IMR-90 (cell line): ENCODE data around the gene ZNF622. TPM values are rescaled to one million over a fixed set of nuclear protein-coding genes. Genes with fewer than 3 reads are reported as not detected.

Source experiments
- ATAC-seq: fragments of 200-7000 bp; cut with Tn5 transposase; 2 replicates; pipeline ENCODE4 v1.9.1; 2020; ENCODE audit warnings: low read depth, mild to moderate bottlenecking, moderate library complexity
- BruUV-seq: library from RNA; stranded (reverse); fragments of 400-500 nt; replicated peaks from 2 replicates; lab custom pipeline; 2021; lab: Mats Ljungman, UMichigan
- CTCF ChIA-PET: fragments of 300-600 bp; formaldehyde crosslinking; extraction: SDS; loops from one replicate; lab custom pipeline; 2021; ENCODE audit warnings: antibody characterized with exemption; lab: Yijun Ruan, JAX
- POLR2A ChIA-PET: fragments of 300-600 bp; sonication (Branson Sonifier 250); formaldehyde crosslinking; loops from one replicate; lab custom pipeline; 2022; ENCODE audit warnings: antibody characterized with exemption; ENCODE audit not compliant: unreplicated experiment; lab: Charles Lee
- DNase-seq: peaks from one replicate; pipeline ENCODE4 v3.0.0; 2013
- H2AFZ ChIP-seq: replicated peaks from 2 replicates; pipeline ENCODE3; 2013; ENCODE audit warnings: low read length, mild to moderate bottlenecking; ENCODE audit not compliant: poor library complexity
- H2AK5ac ChIP-seq: 2 replicates; pipeline ENCODE4 v1.6.1; 2013; ENCODE audit warnings: low read depth, low read length, inconsistent platforms
- H2AK9ac ChIP-seq: replicated peaks from 2 replicates; pipeline ENCODE3; 2013; ENCODE audit warnings: mild to moderate bottlenecking, low read depth, low read length, moderate library complexity; ENCODE audit not compliant: poor library complexity
- H2BK120ac ChIP-seq: 2 replicates; pipeline ENCODE4 v1.6.1; 2013; ENCODE audit warnings: low read depth, low read length, inconsistent platforms
- H2BK15ac ChIP-seq: 3 replicates; pipeline ENCODE4 v1.6.1; 2013; ENCODE audit warnings: low read depth, low read length, inconsistent platforms
- H2BK20ac ChIP-seq: 2 replicates; pipeline ENCODE4 v1.6.1; 2013; ENCODE audit warnings: low read depth, mild to moderate bottlenecking, inconsistent platforms, low read length, moderate library complexity
- H2BK5ac ChIP-seq: 2 replicates; pipeline ENCODE4 v1.6.1; 2013; ENCODE audit warnings: mild to moderate bottlenecking, low read depth, low read length, inconsistent platforms; ENCODE audit not compliant: poor library complexity, severe bottlenecking
- H3K14ac ChIP-seq: replicated peaks from 2 replicates; pipeline ENCODE4 v1.6.1; 2013; ENCODE audit warnings: low read depth, low read length, inconsistent platforms
- H3K18ac ChIP-seq: 2 replicates; pipeline ENCODE4 v1.6.1; 2013; ENCODE audit warnings: low read depth, low read length, control low read depth
- H3K23ac ChIP-seq: 2 replicates; pipeline ENCODE4 v1.6.1; 2013; ENCODE audit warnings: low read depth, low read length, inconsistent platforms
- H3K27ac ChIP-seq: 2 replicates; pipeline ENCODE4 v1.5.1; 2013; ENCODE audit warnings: mild to moderate bottlenecking, control low read depth, low read length; ENCODE audit not compliant: insufficient read depth
- H3K27me3 ChIP-seq: 2 replicates; pipeline ENCODE4 v1.6.1; 2013; ENCODE audit warnings: low read length; ENCODE audit not compliant: control insufficient read depth, insufficient read depth
- H3K36me3 ChIP-seq: 2 replicates; pipeline ENCODE4 v1.6.1; 2013; ENCODE audit warnings: low read length, mixed read lengths; ENCODE audit not compliant: control insufficient read depth, insufficient read depth
- H3K4ac ChIP-seq: 2 replicates; pipeline ENCODE4 v1.6.1; 2013; ENCODE audit warnings: low read depth, low read length, inconsistent platforms
- H3K4me1 ChIP-seq: 2 replicates; pipeline ENCODE4 v1.6.1; 2013; ENCODE audit warnings: low read length, mixed read lengths; ENCODE audit not compliant: control insufficient read depth, insufficient read depth
- H3K4me2 ChIP-seq: 2 replicates; pipeline ENCODE4 v1.6.1; 2013; ENCODE audit warnings: low read depth, mild to moderate bottlenecking, control low read depth, low read length, moderate library complexity
- H3K4me3 ChIP-seq: 2 replicates; pipeline ENCODE4 v1.5.1; 2013; ENCODE audit warnings: low read depth, mild to moderate bottlenecking, control low read depth, low read length, moderate library complexity; ENCODE audit not compliant: insufficient read depth
- H3K56ac ChIP-seq: 2 replicates; pipeline ENCODE4 v1.6.1; 2013; ENCODE audit warnings: low read length, inconsistent platforms; ENCODE audit not compliant: insufficient read depth; ENCODE audit errors: extremely low read depth
- H3K79me1 ChIP-seq, 2 experiments: 2 replicates each; pipeline ENCODE4 v1.6.1; 2013; ENCODE audit warnings: low read length in 2 of 2, inconsistent platforms in 1 of 2, low read depth in 1 of 2
- H3K9ac ChIP-seq: 2 replicates; pipeline ENCODE4 v1.6.1; 2013; ENCODE audit warnings: low read depth, low read length, control low read depth
- H3K9me1 ChIP-seq: 2 replicates; pipeline ENCODE4 v1.6.1; 2013; ENCODE audit warnings: low read length, inconsistent platforms; ENCODE audit not compliant: insufficient read depth
- H3K9me3 ChIP-seq: 2 replicates; pipeline ENCODE4 v1.6.1; 2013; ENCODE audit warnings: low read length; ENCODE audit not compliant: control insufficient read depth, insufficient read depth
- H4K20me1 ChIP-seq: 2 replicates; pipeline ENCODE4 v1.6.1; 2013; ENCODE audit warnings: low read length, inconsistent platforms; ENCODE audit not compliant: insufficient read depth
- H4K5ac ChIP-seq: 2 replicates; pipeline ENCODE4 v1.6.1; 2013; ENCODE audit warnings: mild to moderate bottlenecking, low read depth, low read length, control low read depth
- H4K8ac ChIP-seq, 2 experiments: 2 replicates each; pipeline ENCODE4 v1.6.1; 2013; ENCODE audit warnings: low read depth in 2 of 2, low read length in 2 of 2, control low read depth in 1 of 2, inconsistent platforms in 1 of 2
- H4K91ac ChIP-seq: 2 replicates; pipeline ENCODE4 v1.6.1; 2013; ENCODE audit warnings: low read depth, low read length, inconsistent platforms; ENCODE audit not compliant: insufficient read depth
- BHLHE40 ChIP-seq: fragments of 150-350 bp; IDR thresholded peaks from 2 replicates; pipeline ENCODE4 v1.6.1; 2016; ENCODE audit warnings: mild to moderate bottlenecking, low read depth, low read length
- CHD1 ChIP-seq: IDR thresholded peaks from 2 replicates; pipeline ENCODE4 v1.6.1; 2012; ENCODE audit warnings: low read depth, low read length, improper control_type of control experiment
- FOS ChIP-seq: fragments of 150-350 bp; IDR thresholded peaks from 2 replicates; pipeline ENCODE4 v1.6.1; 2016; ENCODE audit warnings: low read depth, low read length
- MAFK ChIP-seq: IDR thresholded peaks from 2 replicates; pipeline ENCODE4 v1.6.1; 2012; ENCODE audit warnings: low read depth, low read length, improper control_type of control experiment
- POLR2A ChIP-seq: IDR thresholded peaks from 2 replicates; pipeline ENCODE4 v1.6.1; 2012; ENCODE audit warnings: mild to moderate bottlenecking, low read depth, low read length
- RCOR1 ChIP-seq: IDR thresholded peaks from 2 replicates; pipeline ENCODE4 v1.6.1; 2012; ENCODE audit warnings: mild to moderate bottlenecking, low read length, improper control_type of control experiment; ENCODE audit not compliant: insufficient replicate concordance
- RFX5 ChIP-seq: IDR thresholded peaks from 2 replicates; pipeline ENCODE4 v1.8.0; 2012; ENCODE audit warnings: low read depth, mild to moderate bottlenecking, low read length, moderate library complexity
- SMC3 ChIP-seq: fragments of 150-350 bp; IDR thresholded peaks from 2 replicates; pipeline ENCODE4 v1.6.1; 2016; ENCODE audit warnings: low read depth, mild to moderate bottlenecking, antibody characterized with exemption, low read length, moderate library complexity
- WGBS, 2 experiments: methylation state at CpG; one replicate each; pipeline versions ENCODE4 v1.1.5 to v1.1.7; 2013; ENCODE audit warnings: missing lambda C conversion rate in 2 of 2; ENCODE audit not compliant: insufficient read length in 1 of 2; ENCODE audit errors: extremely low coverage in 2 of 2; 5-methylcytosine and 5-hydroxymethylcytosine counted together
- dilution Hi-C: fragments of 300-500 bp; cut with HindIII; formaldehyde crosslinking; loops from one replicate; pipeline ENCODE4 v1.14.3; 2018; ENCODE audit warnings: low sequenced_read_pairs; ENCODE audit not compliant: unreplicated experiment
- in situ Hi-C: fragments of 300-500 bp; cut with MboI; formaldehyde crosslinking; loops from 3 replicates; pipeline ENCODE4 v1.14.3; 2019; ENCODE audit warnings: low sequenced_read_pairs, inconsistent platforms, mixed read lengths
- intact Hi-C: fragments of 100-400 bp; cut with micrococcal nuclease; formaldehyde crosslinking; loops from 2 replicates; pipeline ENCODE4 v1.10.0; 2022
- polyA plus RNA-seq, 3 experiments: library from polyadenylated mRNA; depleted of rRNA; stranded (reverse); fragments of >200 nt; gene quantifications; 2 replicates each; pipeline ENCODE4 v1.2.3, GENCODE V29; 2012; ENCODE audit warnings: low replicate concordance in 1 of 3
- total RNA-seq: library from RNA; depleted of rRNA; stranded (reverse); fragments of >200 nt; gene quantifications from 2 replicates; pipeline ENCODE4 v1.2.3, GENCODE V29; 2012
- TF ChIP-seq, protein P1 (sequence below): fragments of 150-350 bp; IDR thresholded peaks from 2 replicates; pipeline ENCODE4 v1.6.1; 2017; ENCODE audit warnings: mild to moderate bottlenecking, antibody characterized with exemption, low read length, low read depth

ZNF622 gene
- total and polyA plus RNA-seq, 2 of the 4 experiments (the other 2 are of a cell fraction): 19.5 to 49.3 TPM

DNA sequence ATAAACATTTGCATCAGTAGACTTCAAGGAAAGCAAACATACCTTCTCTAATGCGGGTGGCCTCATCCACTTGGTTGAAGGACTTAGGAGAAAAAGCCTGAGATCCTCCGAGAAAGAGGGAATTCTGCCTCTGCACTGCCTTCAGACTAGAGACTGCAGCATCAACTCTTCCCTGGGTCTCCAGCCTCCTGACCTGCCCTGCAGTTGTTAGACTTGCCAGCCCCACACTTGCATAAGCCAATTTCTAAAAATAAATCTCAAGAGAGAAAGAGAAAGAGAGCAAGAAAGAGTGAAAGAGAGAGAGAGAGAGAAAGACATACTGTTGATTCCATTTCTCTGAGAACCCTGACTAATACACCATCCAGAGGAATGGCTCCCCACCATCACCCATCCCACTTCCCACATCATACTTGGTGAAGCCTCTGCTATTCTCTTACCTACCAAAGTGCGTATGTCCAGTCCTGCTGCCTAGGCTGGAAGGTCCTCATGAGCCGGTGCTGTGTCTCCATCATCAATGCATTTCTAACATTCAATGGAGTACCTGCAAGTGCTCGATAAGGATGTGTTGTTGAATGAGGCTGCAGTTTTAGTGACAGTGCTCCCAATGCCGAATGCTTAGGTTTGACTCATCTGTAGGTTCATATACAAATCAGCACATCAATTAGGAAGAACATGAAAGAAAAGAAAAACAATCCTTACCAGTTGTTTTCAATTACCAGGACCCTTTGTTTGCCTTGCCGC is 35.1 kb downstream of the ZNF622 start:
- no peak overlapping the region for H4K8ac ChIP-seq
- CTCF ChIA-PET: no interaction called here
- POLR2A ChIA-PET: no interaction called here

More for the DNA sequence above, 35.1 kb downstream of the ZNF622 start:
- H2AFZ ChIP-seq: no peak overlapping the region
- no peak overlapping the region for H2AK9ac ChIP-seq
- no peak overlapping the region for H2BK20ac ChIP-seq
- no peaks in the 10 kb centered on the region for H3K4me1 ChIP-seq
- H4K5ac ChIP-seq: no peak overlapping the region
- no peak overlapping the region for H3K9ac ChIP-seq
- no peak overlapping the region for H3K56ac ChIP-seq
- no peak for TF ChIP-seq CHD1
- TF ChIP-seq SMC3: no peak
- TF ChIP-seq POLR2A: no peak
- TF ChIP-seq RFX5: no peak
- TF ChIP-seq, protein P1, sequence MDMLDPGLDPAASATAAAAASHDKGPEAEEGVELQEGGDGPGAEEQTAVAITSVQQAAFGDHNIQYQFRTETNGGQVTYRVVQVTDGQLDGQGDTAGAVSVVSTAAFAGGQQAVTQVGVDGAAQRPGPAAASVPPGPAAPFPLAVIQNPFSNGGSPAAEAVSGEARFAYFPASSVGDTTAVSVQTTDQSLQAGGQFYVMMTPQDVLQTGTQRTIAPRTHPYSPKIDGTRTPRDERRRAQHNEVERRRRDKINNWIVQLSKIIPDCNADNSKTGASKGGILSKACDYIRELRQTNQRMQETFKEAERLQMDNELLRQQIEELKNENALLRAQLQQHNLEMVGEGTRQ: no peak
- no peak for TF ChIP-seq RCOR1
- no peak for TF ChIP-seq BHLHE40
- TF ChIP-seq FOS: no peak
- TF ChIP-seq MAFK: no peak
- ATAC-seq (no peak), DNase-seq (no peak)
- in situ Hi-C loops (no loop called here), dilution Hi-C loops (no loop called here), intact Hi-C loops (no loop called here)
- H4K20me1 ChIP-seq: no peaks in the 10 kb centered on the region
- no peak overlapping the region for H2BK15ac ChIP-seq
- H4K91ac ChIP-seq: no peak overlapping the region
- no peaks in the 10 kb centered on the region for H3K9me3 ChIP-seq
- H3K18ac ChIP-seq: no peak overlapping the region
- no peak overlapping the region for H3K4me2 ChIP-seq
- no peak overlapping the region for H2BK120ac ChIP-seq
- 100% methylated on average over 1 of the region's 7 CpGs; no CpG with 5 or more reads in 1 of the 2 experiments for WGBS, 2 experiments
- no peak overlapping the region for H3K4ac ChIP-seq
- H3K27me3 ChIP-seq: peaks cover 11% of the 10 kb centered on the region
- H3K36me3 ChIP-seq: no peaks in the 10 kb centered on the region
- H2AK5ac ChIP-seq: no peak overlapping the region
- no peak overlapping the region for H3K4me3 ChIP-seq
- no peak overlapping the region for H3K23ac ChIP-seq
- H3K9me1 ChIP-seq: no peaks in the 10 kb centered on the region
- BruUV-seq: no TSS peak
- H3K79me1 ChIP-seq: no peaks in the 10 kb centered on the region
- no peak overlapping the region for H3K27ac ChIP-seq
- no peak overlapping the region for H3K14ac ChIP-seq
- no peak overlapping the region for H2BK5ac ChIP-seq
